ENCODE results near the gene WNT5B. TPM values are rescaled to one million over a fixed set of nuclear protein-coding genes. Genes with fewer than 3 reads are reported as not detected.

Gene WNT5B
- total and polyA plus RNA-seq, 4 donors = 0.59 to 2.4 (median 0.97) TPM

- Histone ChIP-seq H3K9ac (ENCODE audit: low read depth in 1 of 2, low read length in 2 of 2) (no peak overlapping the region), H3K36me3 (ENCODE audit: control insufficient read depth in 4 of 4, insufficient read depth in 3 of 4, low read depth in 1 of 4, low read length in 3 of 4) (no peaks in the 10 kb centered on the region), H3K9me3 (ENCODE audit: control insufficient read depth in 4 of 4, low read length in 3 of 4) (no peaks in the 10 kb centered on the region), H3K4me1 (ENCODE audit: control insufficient read depth in 4 of 4, insufficient read depth in 4 of 4, low read length in 3 of 4) (peaks cover 18 to 56% (median 47%) of the 10 kb centered on the region in 4 donors), H3K4me3 (ENCODE audit: low read depth in 1 of 3, low read length in 3 of 3) (peak overlapping the region in 2 of 3 donors; percentile 50 to 54), H3K27ac (ENCODE audit: low read depth in 1 of 2, low read length in 2 of 2) (no peak overlapping the region), H3K27me3 (ENCODE audit: control insufficient read depth in 4 of 4, insufficient read depth in 4 of 4, low read length in 3 of 4) (no peaks in the 10 kb centered on the region)
- no peak for DNase-seq (ENCODE audit: low spot score)
- TF ChIP-seq RAD21 (IDR thresholded peaks at IDR 0.05) = peak in 1 of 2 donors; percentile 20
- TF ChIP-seq EGR1 (IDR thresholded peaks at IDR 0.05; ENCODE audit: low read depth in 2 of 2) = no peak
- TF ChIP-seq ATF3 (IDR thresholded peaks at IDR 0.05) = no peak
- TF ChIP-seq RXRA (IDR thresholded peaks at IDR 0.05) = no peak
- TF ChIP-seq ZBTB33 (IDR thresholded peaks at IDR 0.05) = no peak
- 4% methylated on average over 58 of the region's 58 CpGs for WGBS
Measured at GRCh38 chr12:1630133-1630826, 1.2 kb downstream of the WNT5B start.

- TF ChIP-seq REST (IDR thresholded peaks at IDR 0.05) = no peak
- no peak for TF ChIP-seq RXRA (IDR thresholded peaks at IDR 0.05)
- TF ChIP-seq EGR1 (IDR thresholded peaks at IDR 0.05; ENCODE audit: low read depth in 2 of 2) = no peak
- no peak for TF ChIP-seq ZBTB33 (IDR thresholded peaks at IDR 0.05)
- TF ChIP-seq SP1 (IDR thresholded peaks at IDR 0.05) = no peak
- no peak for TF ChIP-seq ATF3 (IDR thresholded peaks at IDR 0.05)
- no peak for TF ChIP-seq HNF4A (conservative IDR thresholded peaks at IDR 0.05)
- no peak for TF ChIP-seq RAD21 (IDR thresholded peaks at IDR 0.05)
- no peak for TF ChIP-seq JUND (IDR thresholded peaks at IDR 0.05)
- no peak for TF ChIP-seq MAX (IDR thresholded peaks at IDR 0.05)
- no peak for TF ChIP-seq NR2F2 (IDR thresholded peaks at IDR 0.05)
- no peak for TF ChIP-seq HNF4G (IDR thresholded peaks at IDR 0.05)
- no peak for TF ChIP-seq FOXA1 (IDR thresholded peaks at IDR 0.05)
- TF ChIP-seq CTCF (IDR thresholded peaks at IDR 0.05; ENCODE audit: low read depth, low read length, missing input control) = no peak
- no peak for TF ChIP-seq GABPA (IDR thresholded peaks at IDR 0.05 in 1 of 2, conservative IDR thresholded peaks at IDR 0.05 in 1 of 2)
- TF ChIP-seq YY1 (IDR thresholded peaks at IDR 0.05) = no peak
- Histone ChIP-seq H3K4me3 (ENCODE audit: low read depth in 1 of 3, low read length in 3 of 3) (no peak overlapping the region), H3K4me1 (ENCODE audit: control insufficient read depth in 4 of 4, insufficient read depth in 4 of 4, low read length in 3 of 4) (peaks cover 18 to 60% (median 52%) of the 10 kb centered on the region in 4 donors), H3K27ac (ENCODE audit: low read depth in 1 of 2, low read length in 2 of 2) (no peak overlapping the region), H3K9ac (ENCODE audit: low read depth in 1 of 2, low read length in 2 of 2) (no peak overlapping the region), H3K36me3 (ENCODE audit: control insufficient read depth in 4 of 4, insufficient read depth in 3 of 4, low read depth in 1 of 4, low read length in 3 of 4) (no peaks in the 10 kb centered on the region), H3K9me3 (ENCODE audit: control insufficient read depth in 4 of 4, low read length in 3 of 4) (no peaks in the 10 kb centered on the region), H3K27me3 (ENCODE audit: control insufficient read depth in 4 of 4, insufficient read depth in 4 of 4, low read length in 3 of 4) (no peaks in the 10 kb centered on the region)
- WGBS = 77% methylated on average over 23 of the region's 23 CpGs
- no peak for DNase-seq (ENCODE audit: low spot score)
Measured at GRCh38 chr12:1630827-1631591, 2.0 kb downstream of the WNT5B start.
